Prostate gland (tissue), 2 donors: Measurements from ENCODE around the gene GPR171.

Source experiments
- POLR2A ChIP-seq: fragments of 450-650 bp; IDR thresholded peaks from one replicate; pipeline ENCODE4 v1.6.1; 2016; ENCODE audit warnings: antibody characterized with exemption, mild to moderate bottlenecking
- TF ChIP-seq, protein P1 (sequence below), 4 experiments: fragments of 200-600 bp in 2 of 4; fragments of 450-650 bp in 2 of 4; sonication (generic) in 2 of 4; IDR thresholded peaks; 1 replicate in 3 of 4; 2 replicates in 1 of 4; pipeline ENCODE4 v1.5.1; 2016 to 2019; ENCODE audit warnings: antibody characterized with exemption in 4 of 4, mild to moderate bottlenecking in 2 of 4, moderate library complexity in 2 of 4

DNA sequence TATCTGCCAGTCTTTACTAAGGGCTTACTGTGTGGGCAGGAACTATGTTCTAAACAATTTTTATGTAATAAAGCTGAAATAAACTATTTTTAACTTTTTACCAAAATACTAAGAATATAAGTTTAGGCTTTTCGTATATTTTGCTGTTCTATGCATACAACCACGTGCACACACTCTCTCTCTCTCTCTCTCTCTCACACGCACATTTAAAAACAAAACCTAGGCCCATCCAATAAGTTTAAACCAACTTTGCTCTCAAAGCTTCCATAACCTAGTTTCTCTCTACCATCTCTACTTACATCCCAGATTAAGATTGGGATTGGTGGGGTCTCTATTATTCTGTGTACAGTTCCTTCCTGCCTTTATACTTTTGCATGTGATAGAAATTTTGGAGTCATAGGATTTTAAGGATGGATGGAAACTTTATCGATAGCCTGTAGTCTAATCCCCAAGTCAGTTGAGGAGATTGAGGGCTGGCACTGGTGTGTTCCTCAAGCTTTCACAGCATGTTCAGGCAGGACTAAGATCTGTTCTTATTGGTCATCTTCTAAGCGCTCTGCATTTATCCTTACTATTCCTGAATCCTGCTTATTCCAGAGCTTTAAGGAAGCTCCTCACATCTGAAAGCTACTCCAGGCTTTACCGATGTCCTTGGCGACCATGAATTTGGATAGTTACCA, 1.8 kb downstream of the GPR171 start:
- TF ChIP-seq, protein P1, sequence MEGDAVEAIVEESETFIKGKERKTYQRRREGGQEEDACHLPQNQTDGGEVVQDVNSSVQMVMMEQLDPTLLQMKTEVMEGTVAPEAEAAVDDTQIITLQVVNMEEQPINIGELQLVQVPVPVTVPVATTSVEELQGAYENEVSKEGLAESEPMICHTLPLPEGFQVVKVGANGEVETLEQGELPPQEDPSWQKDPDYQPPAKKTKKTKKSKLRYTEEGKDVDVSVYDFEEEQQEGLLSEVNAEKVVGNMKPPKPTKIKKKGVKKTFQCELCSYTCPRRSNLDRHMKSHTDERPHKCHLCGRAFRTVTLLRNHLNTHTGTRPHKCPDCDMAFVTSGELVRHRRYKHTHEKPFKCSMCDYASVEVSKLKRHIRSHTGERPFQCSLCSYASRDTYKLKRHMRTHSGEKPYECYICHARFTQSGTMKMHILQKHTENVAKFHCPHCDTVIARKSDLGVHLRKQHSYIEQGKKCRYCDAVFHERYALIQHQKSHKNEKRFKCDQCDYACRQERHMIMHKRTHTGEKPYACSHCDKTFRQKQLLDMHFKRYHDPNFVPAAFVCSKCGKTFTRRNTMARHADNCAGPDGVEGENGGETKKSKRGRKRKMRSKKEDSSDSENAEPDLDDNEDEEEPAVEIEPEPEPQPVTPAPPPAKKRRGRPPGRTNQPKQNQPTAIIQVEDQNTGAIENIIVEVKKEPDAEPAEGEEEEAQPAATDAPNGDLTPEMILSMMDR (IDR thresholded peaks at IDR 0.05) = no peak
- no peak for TF ChIP-seq POLR2A
